GM11168 (cell line): ENCODE data around the gene THAP12.

Source experiments
- in situ Hi-C: fragments of 300-500 bp; cut with MboI; formaldehyde crosslinking; loops from one replicate; pipeline ENCODE4 v1.12.0; 2022; ENCODE audit warnings: low sequenced_read_pairs; ENCODE audit not compliant: unreplicated experiment

The THAP12 gene

DNA sequence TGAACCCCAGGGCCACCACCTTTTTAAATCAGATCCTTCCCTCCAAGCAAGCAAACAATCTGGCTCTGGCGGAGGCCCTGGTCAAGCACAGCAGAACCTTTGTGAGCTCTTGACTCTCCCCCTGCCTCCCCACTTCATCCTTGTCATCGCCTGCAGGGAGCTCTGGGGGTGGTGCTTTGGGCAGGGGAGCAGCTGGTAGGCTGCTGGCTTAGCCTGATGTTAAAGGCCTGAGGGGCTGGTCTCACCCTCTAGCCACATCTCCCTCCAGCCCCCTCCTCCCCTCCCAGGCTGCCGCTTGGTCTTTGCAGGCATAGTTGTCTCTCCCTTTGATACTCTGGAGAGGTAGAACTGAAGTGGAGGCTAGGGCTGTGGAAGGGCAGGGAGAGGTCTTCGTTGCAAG is 50.9 kb downstream of the THAP12 start:
- in situ Hi-C loops: no loop called here

DNA sequence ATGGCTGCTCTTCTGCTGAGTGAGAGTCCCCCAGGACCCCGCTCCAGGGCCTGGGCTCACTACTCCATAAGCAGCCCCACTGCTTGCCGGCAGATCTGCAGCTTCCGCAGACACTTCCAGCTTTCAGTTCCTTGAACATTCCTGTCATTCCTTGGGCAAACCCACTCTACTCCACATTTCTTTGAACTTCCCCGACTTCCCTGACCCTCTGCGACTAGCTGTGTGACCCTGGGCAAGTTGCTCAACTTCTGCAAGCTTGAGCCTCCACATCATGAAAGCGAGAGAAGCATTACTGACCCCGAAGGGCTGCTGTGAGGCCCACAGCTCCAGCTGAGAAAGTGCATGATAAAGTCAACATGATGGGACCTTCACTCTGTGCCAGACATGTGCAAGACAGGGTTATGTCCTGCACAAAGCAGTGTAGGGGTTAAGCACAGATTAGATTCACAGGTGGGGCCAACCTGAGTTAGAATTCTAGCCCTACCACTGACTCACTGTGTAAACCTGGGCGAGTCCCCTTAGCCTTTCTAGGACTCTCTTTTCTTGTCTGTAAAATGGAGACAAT is 51.8 kb downstream of the THAP12 start:
- in situ Hi-C loops: no loop called here

DNA sequence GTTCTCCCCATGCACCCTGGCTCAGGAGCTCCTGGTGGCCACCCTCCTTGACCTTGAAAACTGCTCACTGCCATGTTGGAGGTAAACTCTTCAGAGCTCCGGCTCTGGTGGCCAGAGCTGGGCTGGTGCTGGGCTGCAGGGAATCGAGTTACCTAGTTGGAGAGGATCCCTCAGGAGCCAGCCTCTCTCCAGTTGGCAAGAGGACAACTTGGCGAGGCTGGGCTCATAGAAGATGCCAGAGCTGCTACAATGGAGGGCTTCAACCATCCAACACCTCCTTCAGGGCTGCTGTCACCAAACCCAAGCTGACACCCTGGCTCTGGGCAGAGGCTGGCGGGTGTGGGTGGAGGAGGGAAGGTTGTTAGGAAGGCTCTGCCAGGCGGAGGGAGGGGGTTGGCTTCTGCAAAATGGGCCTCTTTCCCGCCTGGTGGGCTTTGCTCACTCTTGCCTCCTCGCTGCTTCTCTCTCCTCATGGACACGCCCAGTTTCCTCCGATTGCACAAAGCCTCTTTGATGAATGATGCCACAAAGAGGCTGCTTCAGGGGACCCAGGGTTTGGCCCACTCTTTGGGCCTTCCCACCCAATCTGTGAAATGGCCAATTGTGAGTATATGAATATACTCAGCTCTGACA is 53.1 kb downstream of the THAP12 start:
- in situ Hi-C loops: no loop called here

DNA sequence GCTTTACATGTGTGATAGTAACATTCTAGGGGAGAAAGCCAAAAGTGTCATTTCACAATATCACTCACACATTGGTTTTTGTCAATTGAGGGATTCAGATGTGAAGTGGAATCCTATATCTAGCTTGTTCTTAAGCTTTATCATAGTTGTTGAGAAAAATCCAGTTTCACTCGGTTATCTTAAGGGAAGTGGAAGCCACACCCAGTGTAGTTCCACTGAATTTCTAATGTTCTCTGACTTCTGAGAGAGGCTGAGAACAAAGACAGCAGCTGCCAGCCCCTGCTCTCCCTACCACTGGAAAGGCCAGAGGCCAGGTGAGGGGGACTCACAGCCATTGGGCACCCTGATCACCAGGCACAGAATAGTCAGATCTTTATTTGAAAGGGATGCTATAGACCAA is 53.7 kb downstream of the THAP12 start:
- in situ Hi-C loops: no loop called here

DNA sequence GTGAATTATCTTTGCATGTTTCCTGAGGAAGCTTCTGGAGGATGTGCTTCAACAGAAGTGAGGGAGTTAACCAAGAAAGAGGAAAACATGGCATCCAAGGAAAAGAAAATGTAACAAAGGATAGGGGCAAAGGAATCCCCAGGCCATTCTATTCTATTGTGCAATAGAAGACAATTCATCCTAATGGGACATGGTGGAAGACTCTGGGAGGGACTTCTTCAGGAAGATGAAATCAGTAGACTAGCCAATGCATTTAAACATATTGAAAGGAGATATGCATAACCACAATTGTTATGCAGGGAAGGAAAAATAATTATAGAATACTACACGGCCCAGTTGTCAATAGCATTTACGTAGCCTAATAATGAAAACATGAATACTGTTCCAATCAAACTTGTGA is 55.7 kb downstream of the THAP12 start:
- in situ Hi-C loops: no loop called here

DNA sequence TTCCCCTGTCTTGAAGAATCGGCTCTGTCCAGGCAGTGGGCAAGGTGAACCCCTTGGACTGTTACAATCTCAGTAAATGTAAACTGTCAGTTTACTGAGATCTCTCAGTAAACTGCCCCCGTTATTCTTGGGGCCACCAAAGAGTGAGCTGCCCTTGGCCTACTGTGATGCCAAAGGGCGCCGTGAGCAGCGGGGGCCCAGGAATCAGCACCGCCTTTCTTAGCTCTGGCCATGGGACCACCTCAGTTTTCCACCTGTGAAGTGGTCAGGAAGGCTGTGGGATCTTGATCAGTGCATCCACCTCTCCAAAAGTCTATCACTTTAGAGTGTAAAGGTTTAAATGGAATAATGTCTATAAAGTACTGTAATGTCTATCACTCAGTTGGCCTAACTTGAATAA is 57.1 kb downstream of the THAP12 start:
- in situ Hi-C loops: loop anchor here (25.0 kb wide), 1 partner anchor 437 kb away; no protein-coding TSS in a partner anchor

DNA sequence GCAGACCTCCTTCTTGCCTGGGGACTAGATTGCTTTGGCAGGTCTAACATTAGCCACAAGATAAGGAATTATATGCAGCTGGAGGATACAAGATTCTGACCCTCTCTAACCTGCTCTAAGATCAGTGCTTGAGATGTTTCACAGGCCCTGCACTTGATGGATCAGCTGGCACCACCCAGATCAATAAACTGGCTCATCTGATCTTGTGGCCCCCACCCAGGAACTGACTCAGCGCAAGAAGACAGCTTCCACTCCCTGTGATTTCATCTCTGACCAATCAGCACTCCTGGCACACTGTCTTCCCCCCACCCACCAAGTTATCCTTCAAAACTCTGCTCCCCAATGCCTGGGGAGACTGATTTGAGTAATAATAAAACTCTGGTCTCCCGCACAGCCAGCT is 57.6 kb downstream of the THAP12 start:
- in situ Hi-C loops: loop anchor here (25.0 kb wide), 1 partner anchor 436 kb away; no protein-coding TSS in a partner anchor

DNA sequence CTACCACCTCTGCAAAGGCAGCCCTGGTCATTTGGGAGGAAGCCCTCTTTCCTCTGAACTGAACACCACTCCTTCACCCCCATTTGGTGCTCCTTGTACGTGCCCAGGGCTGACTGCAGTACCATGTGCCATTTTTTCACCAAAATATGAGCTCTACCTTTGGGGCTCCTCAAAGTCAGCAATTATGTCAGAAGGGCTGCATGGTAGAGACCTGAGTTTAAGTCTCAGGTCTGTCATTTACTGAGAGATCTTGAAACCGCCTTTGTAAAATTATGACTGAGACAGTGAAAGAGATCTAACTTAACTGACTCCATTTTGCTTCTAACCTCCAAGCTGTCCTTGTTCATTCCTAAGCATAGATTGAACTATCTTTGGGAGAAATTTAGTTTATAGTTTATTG is 58.0 kb downstream of the THAP12 start:
- in situ Hi-C loops: loop anchor here (25.0 kb wide), 1 partner anchor 436 kb away; no protein-coding TSS in a partner anchor

DNA sequence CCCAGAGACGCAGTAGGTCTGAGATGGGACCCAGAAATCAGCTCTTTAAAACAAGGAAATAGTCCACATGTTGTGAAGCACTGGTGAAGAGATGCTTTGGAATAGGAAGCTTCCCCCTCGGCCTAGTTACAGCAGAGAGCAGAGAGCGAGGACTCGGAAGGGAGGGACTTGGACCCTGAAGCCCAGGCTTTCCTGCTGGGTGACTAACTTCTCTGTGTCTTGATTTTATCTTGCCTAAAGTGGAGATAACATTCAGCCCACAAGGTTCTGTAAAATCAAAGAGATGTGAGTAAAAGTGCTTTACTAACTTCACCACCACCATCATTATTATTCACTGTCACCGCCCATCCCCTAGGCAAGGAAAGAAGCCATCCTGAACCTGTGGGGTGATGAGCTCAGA is 58.4 kb downstream of the THAP12 start:
- in situ Hi-C loops: loop anchor here (25.0 kb wide), 1 partner anchor 435 kb away; no protein-coding TSS in a partner anchor

DNA sequence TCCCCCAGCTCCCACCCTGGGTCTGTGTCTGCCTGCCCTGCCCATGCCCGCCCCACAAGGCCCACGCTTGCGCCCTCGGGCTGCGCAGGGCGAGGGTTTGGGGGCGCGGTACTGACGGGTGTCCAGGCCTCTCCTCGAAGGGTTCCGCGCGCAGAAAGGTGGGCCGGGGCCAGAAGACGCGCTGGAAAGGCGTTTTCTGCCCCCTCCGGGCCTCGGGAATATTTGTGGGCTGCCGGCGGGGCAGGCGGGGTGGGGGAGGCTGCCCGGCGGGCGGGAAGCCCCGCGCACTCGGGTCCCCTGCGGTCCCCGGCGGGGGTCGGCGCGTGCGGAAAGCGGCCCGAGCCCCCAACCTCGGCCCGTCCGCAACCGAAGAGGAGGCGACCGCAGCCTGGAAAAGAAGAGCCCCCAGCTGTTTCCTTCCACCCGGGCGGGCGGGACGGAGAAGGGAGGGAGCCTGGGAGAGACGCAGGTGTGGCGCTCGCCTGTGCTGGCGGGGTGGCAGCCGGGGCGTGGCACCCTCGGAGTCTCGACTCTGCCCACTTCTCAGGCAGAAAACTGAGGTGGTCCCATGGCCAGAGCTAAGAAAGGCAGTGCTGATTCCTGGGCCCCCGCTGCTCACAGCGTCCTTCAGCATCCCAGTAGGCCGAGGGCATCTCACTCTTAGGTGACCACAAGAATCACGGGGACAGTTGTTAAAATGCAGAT is 59.0 kb downstream of the THAP12 start:
- in situ Hi-C loops: loop anchor here (25.0 kb wide), 1 partner anchor 435 kb away; no protein-coding TSS in a partner anchor

DNA sequence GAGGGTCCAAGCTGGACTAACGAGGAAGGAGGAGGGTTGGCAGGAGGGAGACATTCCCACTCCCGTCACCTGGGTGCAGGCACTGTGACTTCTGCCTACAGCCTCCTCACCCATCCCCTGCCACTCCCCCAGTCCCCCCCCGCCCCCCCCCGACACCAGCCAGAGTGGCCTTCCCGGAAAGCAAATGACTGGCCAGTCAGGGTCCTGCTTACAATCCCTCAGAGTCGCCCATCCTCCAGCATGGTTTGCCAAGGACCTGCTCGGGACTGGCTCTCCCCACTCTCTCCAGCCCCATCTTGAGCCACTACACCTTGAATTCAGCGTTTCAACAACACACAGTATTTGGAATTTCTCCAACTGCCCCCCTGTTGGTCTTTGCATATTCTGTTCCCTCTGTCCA is 59.6 kb downstream of the THAP12 start:
- in situ Hi-C loops: loop anchor here (25.0 kb wide), 1 partner anchor 434 kb away; no protein-coding TSS in a partner anchor

DNA sequence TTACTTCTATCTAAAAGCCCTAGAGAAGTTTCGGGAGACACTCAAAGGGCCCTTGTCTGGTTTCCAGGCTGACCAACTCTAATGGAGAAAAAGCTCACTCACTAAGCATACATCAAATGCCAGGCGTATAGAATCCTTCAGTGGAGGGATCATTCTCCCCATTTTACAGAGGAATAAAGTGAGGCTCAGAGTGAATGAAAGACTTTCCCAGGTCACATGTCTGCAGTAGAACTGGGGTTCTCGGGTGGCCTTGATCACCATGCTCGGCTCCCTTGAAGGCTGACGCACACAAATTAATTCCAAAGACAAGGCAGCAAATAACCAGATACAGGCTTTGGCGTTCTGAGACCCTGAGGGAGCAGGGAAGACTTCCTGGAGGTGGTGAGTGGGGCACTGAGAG is 60.0 kb downstream of the THAP12 start:
- in situ Hi-C loops: loop anchor here (25.0 kb wide), 1 partner anchor 434 kb away; no protein-coding TSS in a partner anchor

DNA sequence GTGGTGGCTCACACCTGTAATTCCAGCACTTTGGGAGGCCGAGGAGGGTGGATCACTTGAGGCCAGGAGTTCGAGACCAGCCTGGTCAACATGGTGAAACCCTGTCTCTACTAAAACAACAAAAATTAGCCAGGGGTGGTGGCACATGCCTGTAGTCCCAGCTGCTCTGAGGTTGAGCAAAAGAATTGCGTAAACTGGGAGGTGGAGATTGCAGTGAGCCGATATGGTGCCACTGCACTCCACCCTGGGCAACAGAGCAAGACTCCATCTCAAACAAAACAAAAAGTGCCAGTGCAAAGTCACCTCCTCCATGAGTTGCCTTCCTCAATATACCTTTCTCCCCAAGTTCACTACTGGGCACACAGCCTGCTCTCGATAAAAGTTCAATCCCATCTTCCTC is 61.1 kb downstream of the THAP12 start:
- in situ Hi-C loops: loop anchor here (25.0 kb wide), 1 partner anchor 432 kb away; no protein-coding TSS in a partner anchor

DNA sequence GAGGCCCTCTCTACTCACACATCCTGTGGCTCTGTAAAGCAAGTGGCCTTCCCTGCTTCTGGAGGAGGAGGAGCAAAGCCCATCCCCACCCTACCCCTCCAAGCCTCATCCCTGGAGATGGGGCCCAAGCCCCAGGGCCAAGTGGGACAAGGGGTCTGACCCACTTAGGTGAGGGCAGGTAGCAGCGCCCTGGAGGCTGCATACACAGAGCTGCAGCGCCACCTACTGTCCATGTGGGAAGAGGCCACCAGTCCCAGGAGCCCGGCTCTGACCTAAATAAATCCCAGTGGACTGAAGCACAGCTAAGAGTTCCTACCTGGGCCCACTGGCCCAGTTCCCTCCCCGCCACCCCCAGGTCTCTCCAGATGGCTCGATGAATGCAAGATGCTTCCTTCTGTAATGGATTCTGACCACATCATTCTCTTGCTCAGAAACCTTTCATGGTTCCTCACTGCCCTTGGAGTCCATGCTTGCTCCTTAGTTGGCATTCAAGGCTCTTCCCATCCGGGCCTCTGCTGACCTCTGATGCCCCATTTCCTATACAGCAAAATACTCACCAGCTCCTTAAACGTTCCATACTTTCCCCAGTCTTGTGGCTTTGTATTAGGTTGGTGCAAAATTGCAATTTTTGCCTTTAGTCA is 62.1 kb downstream of the THAP12 start:
- in situ Hi-C loops: loop anchor here (25.0 kb wide), 1 partner anchor 432 kb away; no protein-coding TSS in a partner anchor

DNA sequence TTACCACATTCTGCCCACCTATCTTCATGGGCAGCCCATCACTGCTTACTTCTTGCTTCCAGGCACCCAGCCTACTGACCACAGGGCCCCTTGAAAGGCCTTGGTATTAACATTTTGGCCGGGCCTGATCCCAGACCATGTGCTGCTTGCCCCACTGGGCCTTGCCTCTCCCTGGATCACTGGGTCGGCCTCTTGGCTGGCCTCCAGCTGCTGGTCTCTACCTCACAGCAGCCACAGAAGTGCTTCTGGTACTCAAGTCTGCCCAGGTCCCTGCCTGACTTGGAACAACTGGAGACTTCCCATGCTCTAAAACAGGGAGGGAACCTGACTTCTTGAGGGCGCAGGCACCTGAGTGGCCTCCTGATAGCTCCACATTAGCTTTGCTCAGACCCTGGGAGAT is 63.6 kb downstream of the THAP12 start:
- in situ Hi-C loops: loop anchor here (25.0 kb wide), 1 partner anchor 430 kb away; no protein-coding TSS in a partner anchor

DNA sequence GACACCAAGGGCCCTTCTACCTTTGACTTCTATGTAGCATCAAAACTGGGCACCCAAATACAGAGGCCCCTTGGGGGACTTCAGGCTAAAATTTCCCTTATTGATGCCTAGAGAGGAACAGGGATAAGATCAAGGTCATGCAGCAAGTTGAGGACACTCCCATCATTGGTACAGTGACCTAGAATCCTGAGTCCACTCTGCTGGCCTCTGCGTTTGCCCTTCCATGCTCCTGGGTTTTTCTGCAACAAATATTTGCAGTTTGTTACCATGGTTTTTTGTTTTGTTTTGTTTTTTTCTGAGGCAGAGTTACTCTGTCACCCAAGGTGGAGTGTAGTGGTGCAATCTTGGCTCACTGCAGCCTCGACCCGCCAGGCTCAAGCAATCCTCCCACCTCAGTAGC is 64.2 kb downstream of the THAP12 start:
- in situ Hi-C loops: loop anchor here (25.0 kb wide), 1 partner anchor 429 kb away; no protein-coding TSS in a partner anchor

DNA sequence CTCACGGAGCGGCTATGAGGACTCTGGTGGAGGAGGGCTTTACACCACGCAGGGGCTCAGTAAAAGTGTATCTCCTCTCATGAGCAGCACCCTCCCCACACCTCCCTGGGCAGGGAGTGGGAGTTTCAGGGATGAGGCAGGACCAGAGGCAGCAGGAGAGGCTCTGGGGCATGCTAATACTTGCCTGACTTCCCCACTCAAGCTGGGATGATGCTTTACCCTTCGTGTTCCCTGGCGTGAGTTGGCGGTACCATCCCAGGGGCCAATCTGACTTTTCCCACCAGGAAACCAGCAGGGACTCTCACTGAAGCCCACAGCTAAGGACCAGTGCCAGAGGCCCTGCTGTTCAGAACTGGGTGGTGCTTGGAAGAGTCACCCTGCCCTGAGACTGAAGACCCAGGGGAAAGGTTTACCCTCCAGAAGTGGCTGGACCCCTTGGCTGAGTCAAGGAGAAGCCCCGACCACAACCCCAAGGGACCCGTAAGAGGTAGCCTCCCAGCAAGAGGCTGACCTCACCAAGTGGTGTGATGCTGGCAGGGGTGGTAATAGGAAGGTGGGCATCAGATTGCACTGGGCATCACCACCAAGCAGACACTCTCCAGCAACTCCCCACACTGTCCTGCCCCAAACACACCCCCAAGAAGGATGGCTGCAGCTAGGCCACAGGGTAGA is 65.6 kb downstream of the THAP12 start:
- in situ Hi-C loops: loop anchor here (25.0 kb wide), 1 partner anchor 428 kb away; no protein-coding TSS in a partner anchor

DNA sequence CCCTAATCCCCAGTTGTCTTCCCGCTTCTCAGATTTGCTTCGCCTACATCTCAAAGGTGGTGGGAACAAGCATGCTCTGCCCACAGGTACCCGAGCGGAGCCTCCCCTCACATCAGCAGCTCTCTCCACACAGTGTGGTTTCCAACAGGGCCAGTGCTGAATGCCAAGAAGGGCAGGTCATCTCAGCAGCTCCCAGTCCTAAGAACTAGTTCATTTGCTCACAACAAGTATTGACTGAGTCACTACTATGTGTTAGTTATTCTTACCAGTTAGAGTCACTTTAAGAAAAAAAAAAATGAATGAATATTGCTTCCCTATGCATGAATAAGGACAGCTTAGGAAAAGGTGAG is 66.2 kb downstream of the THAP12 start:
- in situ Hi-C loops: loop anchor here (5.0 to 25.0 kb wide), 2 partner anchors 112 to 427 kb away; no protein-coding TSS in a partner anchor

DNA sequence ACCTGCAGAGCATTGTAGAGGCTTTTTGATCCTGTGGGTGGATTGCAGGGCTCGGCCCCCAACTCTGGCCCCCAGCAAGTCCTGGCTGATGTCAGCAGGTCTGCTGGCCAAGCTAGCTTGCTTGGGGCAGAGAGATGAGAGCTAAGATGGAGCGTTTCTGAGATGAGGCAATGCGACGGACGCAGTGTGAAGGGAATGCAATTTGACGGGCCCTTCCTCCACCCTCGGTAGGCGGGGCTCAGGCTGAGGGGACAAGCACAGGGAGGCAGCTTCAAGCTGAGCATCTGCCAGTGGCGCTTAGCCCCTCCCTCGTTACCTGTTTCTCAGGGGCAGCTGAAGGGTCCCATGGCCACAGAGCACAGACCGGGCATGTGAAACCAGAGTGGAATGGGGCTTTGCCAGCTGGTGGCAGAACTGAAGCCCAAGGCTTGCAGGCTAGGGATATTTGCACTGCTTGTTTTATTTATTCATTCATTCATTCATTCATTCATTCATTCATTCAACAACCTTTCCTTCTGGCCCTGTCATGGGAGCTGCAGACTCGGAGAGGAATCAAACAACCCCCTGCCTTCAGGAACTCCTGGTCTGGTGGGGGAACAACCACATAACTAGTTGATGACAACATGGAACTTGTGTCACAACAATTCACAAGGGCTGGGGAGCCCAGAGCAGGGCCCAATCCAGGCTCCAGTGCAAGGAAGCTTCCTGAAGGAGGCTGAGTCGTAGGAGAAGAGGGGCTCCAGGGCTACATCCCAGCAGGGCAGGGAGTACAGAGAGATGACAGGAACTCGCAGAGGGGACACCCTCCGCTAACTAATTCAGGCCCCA is 66.8 kb downstream of the THAP12 start:
- in situ Hi-C loops: loop anchor here (5.0 to 25.0 kb wide), 2 partner anchors 112 to 427 kb away; no protein-coding TSS in a partner anchor
